RWPE1 (cell line): ENCODE data around the gene SAMD11.
"Not testable (repeated sequence)": the region's sequence is repeated elsewhere in the genome, so short reads cannot be mapped to it uniquely, and the experiment has no call there.

Experiments used
- CTCF ChIA-PET: fragments of 350-600 bp; sonication (Branson Sonifier 250); formaldehyde crosslinking; extraction: SDS; loops from one replicate; lab custom pipeline; 2021; lab: Yijun Ruan, JAX
- POLR2A ChIA-PET: fragments of 400-600 bp; formaldehyde crosslinking; extraction: SDS; loops from one replicate; lab custom pipeline; 2020; ENCODE audit warnings: antibody characterized with exemption; ENCODE audit not compliant: low non-redundant PET; lab: Yijun Ruan, JAX
- DNase-seq: peaks from one replicate; pipeline ENCODE4 v3.0.0; 2012; ENCODE audit warnings: low spot score
- H3K27ac ChIP-seq: fragments of 450-650 bp; 2 replicates; pipeline ENCODE4 v1.5.1; 2017
- TF ChIP-seq, protein P1 (sequence below): fragments of 450-650 bp; conservative IDR thresholded peaks from 2 replicates; pipeline ENCODE4 v1.5.1; 2017; ENCODE audit warnings: low read depth, mild to moderate bottlenecking

SAMD11 gene

DNA sequence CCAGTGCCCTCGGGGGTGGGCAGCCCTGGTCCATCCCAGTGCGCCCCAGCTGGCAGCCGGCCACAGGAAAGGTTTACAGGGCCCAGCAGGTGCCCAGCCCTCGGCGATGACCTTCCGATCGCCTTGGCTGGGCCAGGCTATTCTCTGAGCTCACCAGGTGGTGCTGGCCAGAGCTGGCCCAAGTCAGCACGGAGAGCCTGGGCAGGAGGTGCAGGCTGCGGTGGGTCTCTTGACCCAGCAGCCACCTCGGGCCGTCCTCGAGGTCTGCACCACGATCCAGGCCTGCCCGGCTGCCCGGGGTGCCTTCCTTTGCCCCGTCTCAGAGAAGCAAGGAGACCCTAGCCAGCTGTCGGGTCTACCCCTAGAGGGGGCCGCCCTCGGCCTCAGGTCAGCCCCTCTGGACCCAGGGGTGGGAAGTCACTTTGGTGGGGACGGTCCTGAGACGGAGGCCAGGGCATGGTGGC is 57.8 kb downstream of the SAMD11 start:
- ChIA-PET POLR2A (interaction anchor here (1.3 kb wide), 1 partner anchor 14 kb away, joined by 5 read pairs; no protein-coding TSS in a partner anchor), CTCF (interaction anchor here (0.7 to 6.0 kb wide), 5 partner anchors 21 to 108 kb away, joined by 3 to 50 read pairs (median 5); no protein-coding TSS in a partner anchor)
- H3K27ac ChIP-seq, result no peak overlapping the region
- TF ChIP-seq, protein P1, sequence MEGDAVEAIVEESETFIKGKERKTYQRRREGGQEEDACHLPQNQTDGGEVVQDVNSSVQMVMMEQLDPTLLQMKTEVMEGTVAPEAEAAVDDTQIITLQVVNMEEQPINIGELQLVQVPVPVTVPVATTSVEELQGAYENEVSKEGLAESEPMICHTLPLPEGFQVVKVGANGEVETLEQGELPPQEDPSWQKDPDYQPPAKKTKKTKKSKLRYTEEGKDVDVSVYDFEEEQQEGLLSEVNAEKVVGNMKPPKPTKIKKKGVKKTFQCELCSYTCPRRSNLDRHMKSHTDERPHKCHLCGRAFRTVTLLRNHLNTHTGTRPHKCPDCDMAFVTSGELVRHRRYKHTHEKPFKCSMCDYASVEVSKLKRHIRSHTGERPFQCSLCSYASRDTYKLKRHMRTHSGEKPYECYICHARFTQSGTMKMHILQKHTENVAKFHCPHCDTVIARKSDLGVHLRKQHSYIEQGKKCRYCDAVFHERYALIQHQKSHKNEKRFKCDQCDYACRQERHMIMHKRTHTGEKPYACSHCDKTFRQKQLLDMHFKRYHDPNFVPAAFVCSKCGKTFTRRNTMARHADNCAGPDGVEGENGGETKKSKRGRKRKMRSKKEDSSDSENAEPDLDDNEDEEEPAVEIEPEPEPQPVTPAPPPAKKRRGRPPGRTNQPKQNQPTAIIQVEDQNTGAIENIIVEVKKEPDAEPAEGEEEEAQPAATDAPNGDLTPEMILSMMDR, result no peak
- DNase-seq, result no peak

- DNase-seq, result no peak
- CTCF ChIA-PET, result interaction anchor here (0.5 to 6.0 kb wide), 6 partner anchors 20 to 182 kb away, joined by 3 to 50 read pairs (median 5); no protein-coding TSS in a partner anchor
- TF ChIP-seq, protein P1, result no peak
- H3K27ac ChIP-seq, result peak within 1 kb of the TSS; percentile 7; the same call in 1 of the 2 replicates
- POLR2A ChIA-PET, result no interaction called here
These were observed 58.3 kb downstream of the SAMD11 start, which contains the start of gene PERM1 for GRCh38 chr1:981955-982558. Gene PERM1 (minus strand): TSS chr1:982093. CDS start chr1:981029, 1,064 bp downstream.

DNA sequence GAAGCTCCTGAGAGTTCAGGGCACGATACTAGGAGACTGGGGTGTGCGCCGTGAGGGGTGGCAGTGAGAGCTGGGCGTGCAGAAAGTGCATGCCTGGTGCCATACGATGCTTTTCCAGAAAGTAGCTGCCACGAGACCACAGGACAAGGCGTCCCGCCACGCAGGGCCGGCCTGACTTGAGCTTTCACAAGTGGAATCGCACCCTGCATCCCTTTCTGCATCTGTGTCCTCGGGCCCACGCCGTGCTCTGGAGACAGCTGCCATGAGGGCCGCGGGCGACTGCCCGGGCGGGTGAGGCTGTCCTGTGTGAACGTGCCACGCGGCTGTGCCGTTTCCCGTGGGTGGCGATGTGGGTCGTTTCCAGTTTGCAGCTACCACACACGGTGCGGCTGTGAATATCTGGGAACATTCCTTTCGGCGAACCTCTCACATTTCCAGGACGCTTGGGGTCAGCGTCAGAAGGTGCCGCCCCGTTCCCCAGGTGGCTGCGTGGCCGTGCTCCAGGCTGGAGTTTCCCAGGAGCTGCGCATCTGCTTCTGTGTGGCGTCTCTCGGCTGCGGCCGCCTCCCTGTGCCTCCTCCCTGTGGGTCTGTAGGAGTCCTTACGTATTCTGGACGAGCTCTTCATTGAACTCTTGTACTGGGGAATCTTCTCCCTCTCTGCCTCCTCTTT is 59.2 kb downstream of the SAMD11 start:
- no peak for DNase-seq
- ChIA-PET POLR2A (no interaction called here), CTCF (interaction anchor here (0.5 to 6.0 kb wide), 7 partner anchors 12 to 91 kb away, joined by 3 to 50 read pairs (median 5); partner anchors contain the start of genes PLEKHN1 and RNF223)
- TF ChIP-seq, protein P1, result no peak
- H3K27ac ChIP-seq, result peak overlapping the region; percentile 7; the same call in 1 of the 2 replicates

DNA sequence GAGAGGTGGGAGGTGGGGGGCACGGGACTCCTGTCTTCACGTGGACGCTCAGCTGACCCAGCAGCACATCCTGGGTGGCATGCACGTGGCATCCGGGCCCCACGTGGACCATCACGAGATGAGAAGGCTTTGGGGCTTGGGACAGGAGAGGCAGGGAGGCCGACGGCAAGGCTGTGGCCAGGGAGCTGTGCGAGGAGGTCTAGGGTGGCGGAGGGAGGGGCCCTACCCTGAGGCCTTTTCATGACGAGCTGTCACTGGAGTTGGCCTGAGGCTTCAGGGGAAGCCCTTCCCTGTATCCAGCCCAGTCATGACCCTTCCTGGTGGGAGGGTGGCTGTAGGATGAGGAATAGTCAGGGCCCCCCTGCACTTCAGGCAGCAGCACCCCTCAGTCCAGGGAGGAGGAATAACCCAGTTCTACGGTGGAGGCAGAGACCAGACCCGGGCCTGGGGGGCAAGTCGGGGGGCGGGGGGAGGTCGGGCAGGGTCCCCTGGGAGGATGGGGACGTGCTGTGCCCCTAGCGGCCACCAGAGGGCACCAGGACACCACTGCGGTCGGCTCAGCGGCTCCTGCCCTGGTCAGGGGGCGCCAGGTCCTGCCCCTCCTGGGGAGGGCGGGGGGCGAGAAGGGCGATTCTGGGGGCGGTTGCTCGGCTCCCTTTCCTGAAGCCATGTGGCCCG is 60.2 kb downstream of the SAMD11 start:
- ChIA-PET CTCF (interaction anchor here (0.6 to 6.0 kb wide), 19 partner anchors 8 to 388 kb away, joined by 3 to 50 read pairs (median 4); partner anchors contain the start of gene PLEKHN1), POLR2A (no interaction called here)
- H3K27ac ChIP-seq, result peak overlapping the region; percentile 7; the same call in 1 of the 2 replicates
- TF ChIP-seq, protein P1, result peak; percentile 93
- DNase-seq, result peak; percentile 52

- CTCF ChIA-PET, result interaction anchor here (0.6 to 6.0 kb wide), 19 partner anchors 8 to 388 kb away, joined by 3 to 50 read pairs (median 3); no protein-coding TSS in a partner anchor
- POLR2A ChIA-PET, result no interaction called here
- H3K27ac ChIP-seq, result no peak overlapping the region
- TF ChIP-seq, protein P1, result peak; percentile 64
- no peak for DNase-seq
These were observed 60.7 kb downstream of the SAMD11 start for GRCh38 chr1:984476-984814.

DNA sequence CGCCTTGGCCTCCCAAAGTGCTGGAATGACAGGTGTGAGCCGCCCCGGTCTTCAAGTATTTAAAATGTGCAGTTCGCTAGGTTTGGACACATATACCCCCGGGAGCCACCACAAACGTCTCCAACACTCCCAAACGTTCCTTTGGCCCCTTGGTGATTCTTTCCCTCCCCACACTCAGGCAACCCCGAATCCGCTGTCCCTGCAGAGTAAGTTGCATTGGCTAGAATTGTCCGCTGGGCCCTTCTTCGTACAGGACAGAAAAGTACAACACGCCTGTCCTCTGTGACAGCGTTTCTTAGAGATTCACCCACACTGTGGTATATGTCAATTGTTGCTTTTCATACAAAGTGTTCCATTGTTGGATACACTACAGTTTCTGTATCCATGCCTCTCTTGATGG is 61.4 kb downstream of the SAMD11 start:
- H3K27ac ChIP-seq, result no peak overlapping the region
- ChIA-PET CTCF (interaction anchor here (0.6 to 6.0 kb wide), 10 partner anchors 9 to 306 kb away, joined by 3 to 50 read pairs (median 6); no protein-coding TSS in a partner anchor), POLR2A (no interaction called here)
- TF ChIP-seq, protein P1, result no peak
- DNase-seq, result no peak

GRCh38 chr1:988061-988460 is 64.3 kb downstream of the SAMD11 start:
- CTCF ChIA-PET, DNase-seq, POLR2A ChIA-PET, H3K27ac ChIP-seq: not testable (repeated sequence)

DNA sequence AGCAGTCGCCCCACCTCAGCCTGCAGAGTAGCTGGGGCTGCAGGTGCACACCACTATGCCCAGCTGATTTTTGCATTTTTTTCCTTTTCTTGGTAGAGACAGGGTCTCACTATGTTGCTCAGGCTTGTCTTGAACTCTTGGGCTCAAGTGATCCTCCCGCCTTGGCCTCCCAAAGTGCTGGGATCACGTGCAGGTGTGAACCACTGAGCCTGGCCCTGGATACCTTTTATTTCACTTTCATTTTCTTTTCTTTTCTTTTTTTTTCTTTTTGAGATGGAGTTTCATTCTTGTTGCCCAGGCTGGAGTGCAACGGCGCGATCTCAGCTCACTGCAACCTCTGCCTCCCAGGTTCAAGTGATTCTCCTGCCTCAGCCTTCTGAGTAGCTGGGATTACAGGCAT is 67.6 kb downstream of the SAMD11 start:
- H3K27ac ChIP-seq, POLR2A ChIA-PET, DNase-seq: not testable (repeated sequence)
- CTCF ChIA-PET, result interaction anchor here (0.9 kb wide), 1 partner anchor 67 kb away, joined by 4 read pairs; no protein-coding TSS in a partner anchor
